PC-3 (cell line): ENCODE measurements around the gene HYAL1. TPM values are rescaled to one million over a fixed set of nuclear protein-coding genes. Genes with fewer than 3 reads are reported as not detected.

Source experiments
- ATAC-seq: fragments of 200-7000 bp; cut with Tn5 transposase; 2 replicates; pipeline ENCODE4 v1.9.1; 2020; ENCODE audit warnings: mild to moderate bottlenecking, moderate library complexity
- BruUV-seq: library from RNA; stranded (reverse); fragments of 400-500 nt; replicated peaks from 2 replicates; lab custom pipeline; 2021; lab: Mats Ljungman, UMichigan
- CTCF ChIA-PET: fragments of 300-600 bp; sonication (Branson Sonifier 250); formaldehyde crosslinking; loops from one replicate; lab custom pipeline; 2022; ENCODE audit warnings: antibody characterized with exemption; lab: Charles Lee
- POLR2A ChIA-PET: fragments of 300-600 bp; sonication (Branson Sonifier 250); formaldehyde crosslinking; loops from one replicate; lab custom pipeline; 2022; ENCODE audit warnings: antibody characterized with exemption; ENCODE audit not compliant: unreplicated experiment; lab: Charles Lee
- DNase-seq: peaks from one replicate; pipeline ENCODE4 v3.0.0-alpha.2; 2015
- H2AFZ ChIP-seq: fragments of 300-600 bp; sonication (generic); 2 replicates; pipeline ENCODE4 v1.6.0; 2016; ENCODE audit warnings: antibody characterized with exemption, low read length
- H3F3A ChIP-seq: fragments of 300-600 bp; sonication (generic); one replicate; pipeline ENCODE4 v1.6.0; 2017; ENCODE audit warnings: antibody characterized with exemption, low read length, control low read depth, mild to moderate bottlenecking; ENCODE audit not compliant: unreplicated experiment
- H3K27ac ChIP-seq: fragments of 300-600 bp; sonication (generic); 2 replicates; pipeline ENCODE4 v1.5.1; 2016; ENCODE audit warnings: mild to moderate bottlenecking, low read length
- H3K27me3 ChIP-seq: fragments of 300-600 bp; sonication (generic); 2 replicates; pipeline ENCODE4 v1.6.1; 2016; ENCODE audit warnings: low read length, mixed read lengths
- H3K36me3 ChIP-seq: fragments of 300-600 bp; sonication (generic); 2 replicates; pipeline ENCODE4 v1.6.1; 2016; ENCODE audit warnings: low read depth, mixed run types, low read length, mixed read lengths
- H3K4me1 ChIP-seq: fragments of 300-600 bp; sonication (generic); 2 replicates; pipeline ENCODE4 v1.5.1; 2016; ENCODE audit warnings: low read length; ENCODE audit not compliant: insufficient read depth
- H3K4me2 ChIP-seq: fragments of 300-600 bp; sonication (generic); 2 replicates; pipeline ENCODE4 v1.6.0; 2016; ENCODE audit warnings: low read length
- H3K4me3 ChIP-seq: fragments of 300-600 bp; sonication (generic); 2 replicates; pipeline ENCODE4 v1.5.1; 2016; ENCODE audit warnings: mild to moderate bottlenecking, low read length, mixed read lengths
- H3K79me2 ChIP-seq: fragments of 300-600 bp; sonication (generic); 2 replicates; pipeline ENCODE4 v1.6.1; 2017; ENCODE audit warnings: low read length, mixed read lengths
- H3K9ac ChIP-seq: fragments of 300-600 bp; sonication (generic); 2 replicates; pipeline ENCODE4 v1.6.0; 2016; ENCODE audit warnings: mild to moderate bottlenecking, low read length
- H3K9me2 ChIP-seq: fragments of 300-600 bp; sonication (generic); replicated peaks from 2 replicates; pipeline ENCODE4 v1.6.1; 2016; ENCODE audit warnings: mixed run types, low read length, mixed read lengths
- H3K9me3 ChIP-seq: fragments of 300-600 bp; sonication (generic); 2 replicates; pipeline ENCODE4 v1.6.1; 2016; ENCODE audit warnings: low read length, mixed read lengths
- H4K20me1 ChIP-seq: fragments of 300-600 bp; sonication (generic); 2 replicates; pipeline ENCODE4 v1.6.1; 2016; ENCODE audit warnings: low read length, mixed read lengths
- EZH2 ChIP-seq: fragments of 300-600 bp; sonication (generic); IDR thresholded peaks from one replicate; pipeline ENCODE4 v1.6.1; 2017; ENCODE audit warnings: antibody characterized with exemption, mild to moderate bottlenecking, low read length; ENCODE audit not compliant: unreplicated experiment
- EZH2phosphoT487 ChIP-seq: fragments of 300-600 bp; sonication (generic); IDR thresholded peaks from 2 replicates; pipeline ENCODE4 v1.6.1; 2018; ENCODE audit warnings: mild to moderate bottlenecking, antibody characterized with exemption, low read length, borderline replicate concordance
- intact Hi-C: fragments of 100-400 bp; cut with micrococcal nuclease; formaldehyde crosslinking; loops from 2 replicates; pipeline ENCODE4 v1.9.0; 2023
- total RNA-seq: library from RNA; depleted of rRNA; stranded (reverse); fragments of >200 nt; gene quantifications from 2 replicates; pipeline ENCODE4 v1.2.3, GENCODE V29; 2014
- TF ChIP-seq, protein P1 (sequence below): fragments of 300-600 bp; sonication (generic); conservative IDR thresholded peaks from 2 replicates; pipeline ENCODE4 v1.5.1; 2017; ENCODE audit warnings: antibody characterized with exemption, low read depth, mild to moderate bottlenecking, low read length

HYAL1 gene
- total RNA-seq, 1 experiment from 2014 or later = 1.3 TPM

DNA sequence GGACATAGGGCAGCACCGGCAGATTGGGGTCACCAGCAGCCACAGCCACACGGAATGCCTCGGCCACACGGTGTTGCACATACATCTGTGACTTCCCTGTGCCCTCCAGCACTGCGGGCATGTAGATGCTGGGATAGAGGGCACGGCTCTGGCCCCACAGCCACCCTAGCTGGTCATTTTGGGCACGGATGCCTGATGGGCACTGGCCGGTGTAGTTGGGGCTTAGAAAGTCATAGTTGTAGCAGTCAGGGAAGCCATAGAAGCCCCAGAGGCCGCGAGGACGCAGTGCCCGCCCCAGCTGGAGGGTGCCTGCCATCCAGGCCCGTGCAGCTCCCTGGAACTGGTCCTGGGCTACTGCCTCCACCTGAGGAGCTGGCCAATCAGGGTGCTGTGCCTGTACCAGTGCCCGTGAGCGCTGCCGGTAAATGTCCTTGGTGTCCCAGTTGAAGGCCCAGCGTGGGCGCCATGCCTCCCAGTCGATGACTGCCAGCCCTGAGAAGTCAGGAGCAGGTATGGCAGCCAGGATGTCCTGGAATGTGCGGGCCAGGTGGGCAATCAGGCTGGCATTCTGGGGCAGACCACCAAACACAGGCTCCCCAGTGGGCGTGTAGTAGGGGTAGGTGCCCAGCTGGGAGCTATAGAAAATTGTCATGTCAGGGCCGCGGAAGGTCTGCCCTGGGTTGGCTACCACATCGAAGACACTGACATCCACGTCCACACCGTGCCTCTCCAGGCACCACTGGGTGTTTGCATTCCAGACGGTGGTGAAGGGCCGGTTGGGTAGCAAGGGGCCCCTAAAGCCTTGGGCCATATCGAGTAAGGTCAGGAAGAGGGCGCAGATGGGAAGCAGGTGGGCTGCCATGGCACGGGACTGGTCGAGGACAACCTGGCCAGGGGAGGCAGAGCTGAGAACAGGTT lies 1.0 kb downstream of the HYAL1 start:
- Histone ChIP-seq H3K4me2 (no peak overlapping the region), H3K36me3 (no peaks in the 10 kb centered on the region), H4K20me1 (no peaks in the 10 kb centered on the region), H3K79me2 (peaks cover 14% of the 10 kb centered on the region), H3K9me3 (0 out of 2 replicates have a peak, but pooled peaks cover 5% of the 10 kb centered on the region), H3K9ac (no peak overlapping the region), H2AFZ (no peak overlapping the region), H3K4me3 (no peak overlapping the region), H3K27ac (no peak overlapping the region), H3F3A (no peaks in the 10 kb centered on the region), H3K4me1 (peaks cover 20% of the 10 kb centered on the region), H3K9me2 (no peaks in the 10 kb centered on the region), H3K27me3 (no peaks in the 10 kb centered on the region)
- BruUV-seq = no TSS peak
- ChIA-PET CTCF (interaction anchor here (0.6 to 1.0 kb wide), 2 partner anchors 22 to 170 kb away, joined by 4 to 22 read pairs; no protein-coding TSS in a partner anchor), POLR2A (no interaction called here)
- TF ChIP-seq EZH2phosphoT487 = no peak
- TF ChIP-seq EZH2 = no peak
- TF ChIP-seq, protein P1, sequence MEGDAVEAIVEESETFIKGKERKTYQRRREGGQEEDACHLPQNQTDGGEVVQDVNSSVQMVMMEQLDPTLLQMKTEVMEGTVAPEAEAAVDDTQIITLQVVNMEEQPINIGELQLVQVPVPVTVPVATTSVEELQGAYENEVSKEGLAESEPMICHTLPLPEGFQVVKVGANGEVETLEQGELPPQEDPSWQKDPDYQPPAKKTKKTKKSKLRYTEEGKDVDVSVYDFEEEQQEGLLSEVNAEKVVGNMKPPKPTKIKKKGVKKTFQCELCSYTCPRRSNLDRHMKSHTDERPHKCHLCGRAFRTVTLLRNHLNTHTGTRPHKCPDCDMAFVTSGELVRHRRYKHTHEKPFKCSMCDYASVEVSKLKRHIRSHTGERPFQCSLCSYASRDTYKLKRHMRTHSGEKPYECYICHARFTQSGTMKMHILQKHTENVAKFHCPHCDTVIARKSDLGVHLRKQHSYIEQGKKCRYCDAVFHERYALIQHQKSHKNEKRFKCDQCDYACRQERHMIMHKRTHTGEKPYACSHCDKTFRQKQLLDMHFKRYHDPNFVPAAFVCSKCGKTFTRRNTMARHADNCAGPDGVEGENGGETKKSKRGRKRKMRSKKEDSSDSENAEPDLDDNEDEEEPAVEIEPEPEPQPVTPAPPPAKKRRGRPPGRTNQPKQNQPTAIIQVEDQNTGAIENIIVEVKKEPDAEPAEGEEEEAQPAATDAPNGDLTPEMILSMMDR = no peak
- no peak for DNase-seq
- ATAC-seq = no peak
- intact Hi-C loops = no loop called here

DNA sequence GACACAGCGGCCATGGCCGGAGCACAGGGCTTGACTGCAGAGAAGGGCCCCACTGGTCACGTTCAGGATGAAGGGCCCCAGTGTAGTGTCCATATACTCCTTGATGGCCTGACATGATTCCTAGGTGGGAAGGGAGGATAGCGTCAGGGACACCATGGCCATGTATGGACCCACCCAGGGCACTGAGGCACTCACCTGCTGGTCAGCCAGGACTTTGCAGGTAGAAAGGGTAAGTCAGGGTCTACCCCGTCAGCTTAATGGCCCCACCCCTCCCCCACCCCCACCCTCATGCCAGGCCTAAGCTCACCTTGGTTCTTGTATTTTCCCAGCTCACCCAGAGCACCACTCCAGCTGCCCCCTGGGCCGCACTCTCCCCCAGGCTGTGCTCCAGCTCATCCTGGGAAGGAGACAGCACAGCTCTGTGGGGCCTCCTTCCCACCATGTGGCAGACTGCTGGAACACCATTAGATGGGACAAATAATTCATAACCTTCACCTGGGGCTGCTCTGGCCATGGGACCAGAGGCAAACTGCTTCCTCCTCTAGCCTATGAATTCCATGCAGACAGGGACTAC lies 2.6 kb downstream of the HYAL1 start:
- Histone ChIP-seq H3K79me2 (peaks cover 14% of the 10 kb centered on the region), H3F3A (no peaks in the 10 kb centered on the region), H3K9ac (peak overlapping the region; percentile 81), H3K9me2 (no peaks in the 10 kb centered on the region), H4K20me1 (no peaks in the 10 kb centered on the region), H2AFZ (no peak overlapping the region), H3K9me3 (0 out of 2 replicates have a peak, but pooled peaks cover under 1% of the 10 kb centered on the region), H3K27me3 (no peaks in the 10 kb centered on the region), H3K4me3 (no peak overlapping the region), H3K36me3 (no peaks in the 10 kb centered on the region), H3K4me2 (peak overlapping the region; percentile 71), H3K27ac (peak overlapping the region; percentile 90), H3K4me1 (peaks cover 20% of the 10 kb centered on the region)
- TF ChIP-seq EZH2 (no peak), EZH2phosphoT487 (no peak)
- TF ChIP-seq, protein P1 = no peak
- POLR2A ChIA-PET = interaction anchor here (0.6 kb wide), 1 partner anchor 1861 kb away, joined by 4 read pairs; the partner anchor contains the start of genes CCDC51 and TMA7
- intact Hi-C loops = no loop called here
- CTCF ChIA-PET = no interaction called here
- ATAC-seq (no peak), DNase-seq (no peak)
- BruUV-seq = no TSS peak
